HL-60 (cell line): Measurements from ENCODE around the gene JPH3.

ENCODE experiments used
- GABPA ChIP-seq: IDR thresholded peaks from 2 replicates; pipeline ENCODE4 v1.6.1; 2012; ENCODE audit warnings: low read depth
- POLR2AphosphoS5 ChIP-seq: IDR thresholded peaks from 2 replicates; pipeline ENCODE4 v1.6.1; 2012; ENCODE audit warnings: low read depth
- REST ChIP-seq: IDR thresholded peaks from 2 replicates; pipeline ENCODE4 v1.6.1; 2012; ENCODE audit warnings: low read depth; ENCODE audit not compliant: insufficient replicate concordance
- TF ChIP-seq, protein P1 (sequence below): IDR thresholded peaks from one replicate; pipeline ENCODE4 v1.5.1; 2011; ENCODE audit warnings: low read length, control low read depth, inconsistent platforms; ENCODE audit not compliant: insufficient read depth

DNA sequence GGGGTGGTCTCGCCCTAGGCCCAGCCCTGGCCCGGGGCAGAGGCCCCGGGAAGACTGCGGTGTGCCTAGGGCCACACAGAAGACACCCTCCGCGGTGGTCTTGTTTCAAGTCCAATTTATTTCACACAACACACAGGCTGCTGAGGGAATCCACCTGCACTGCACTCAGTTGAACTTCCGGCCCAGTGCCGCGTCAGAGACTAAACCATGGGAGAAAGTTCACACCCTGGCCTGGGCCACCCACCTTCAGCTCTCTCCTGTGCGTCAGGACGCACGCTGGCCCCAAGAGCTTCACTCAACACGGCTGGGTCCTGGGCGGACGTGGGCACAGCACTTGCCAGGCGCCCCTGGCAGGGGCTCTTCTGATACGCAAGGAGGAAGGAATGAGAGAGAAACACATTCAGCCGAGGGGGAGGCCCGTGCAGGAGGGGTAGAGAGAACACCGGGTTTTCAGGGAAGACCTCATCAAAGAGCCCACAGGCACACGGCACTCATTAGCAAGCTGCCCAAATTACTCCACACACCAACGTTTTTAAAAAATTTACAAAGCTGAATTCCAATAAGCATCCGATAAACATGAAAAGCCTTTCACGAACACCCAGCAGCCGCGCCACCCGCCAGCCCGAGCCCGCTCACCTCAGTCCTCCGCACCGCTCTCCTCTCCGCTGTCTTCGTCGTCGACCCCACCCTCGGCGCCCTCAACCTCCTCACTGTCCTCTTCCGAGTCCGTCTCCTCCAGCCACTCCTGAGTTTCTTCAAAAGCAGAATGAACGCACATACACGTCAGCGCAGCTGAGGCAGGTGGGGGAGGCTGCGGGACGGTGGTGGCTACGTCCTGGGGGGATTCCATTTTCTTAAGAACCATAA, 105.6 kb downstream of the JPH3 start:
- TF ChIP-seq, protein P1, sequence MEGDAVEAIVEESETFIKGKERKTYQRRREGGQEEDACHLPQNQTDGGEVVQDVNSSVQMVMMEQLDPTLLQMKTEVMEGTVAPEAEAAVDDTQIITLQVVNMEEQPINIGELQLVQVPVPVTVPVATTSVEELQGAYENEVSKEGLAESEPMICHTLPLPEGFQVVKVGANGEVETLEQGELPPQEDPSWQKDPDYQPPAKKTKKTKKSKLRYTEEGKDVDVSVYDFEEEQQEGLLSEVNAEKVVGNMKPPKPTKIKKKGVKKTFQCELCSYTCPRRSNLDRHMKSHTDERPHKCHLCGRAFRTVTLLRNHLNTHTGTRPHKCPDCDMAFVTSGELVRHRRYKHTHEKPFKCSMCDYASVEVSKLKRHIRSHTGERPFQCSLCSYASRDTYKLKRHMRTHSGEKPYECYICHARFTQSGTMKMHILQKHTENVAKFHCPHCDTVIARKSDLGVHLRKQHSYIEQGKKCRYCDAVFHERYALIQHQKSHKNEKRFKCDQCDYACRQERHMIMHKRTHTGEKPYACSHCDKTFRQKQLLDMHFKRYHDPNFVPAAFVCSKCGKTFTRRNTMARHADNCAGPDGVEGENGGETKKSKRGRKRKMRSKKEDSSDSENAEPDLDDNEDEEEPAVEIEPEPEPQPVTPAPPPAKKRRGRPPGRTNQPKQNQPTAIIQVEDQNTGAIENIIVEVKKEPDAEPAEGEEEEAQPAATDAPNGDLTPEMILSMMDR = no peak
- no peak for TF ChIP-seq POLR2AphosphoS5
- no peak for TF ChIP-seq REST
- TF ChIP-seq GABPA = no peak
